ENCODE results near the gene MBNL2. TPM values are rescaled to one million over a fixed set of nuclear protein-coding genes. Genes with fewer than 3 reads are reported as not detected.

MBNL2 gene
- total and polyA plus RNA-seq, 2 of the 13 experiments (the other 11 are each of a cell fraction or from before 2014, with no cell fraction given) = 30.8 to 59.0 TPM

GRCh38 chr13:97274829-97275649 lies 52.9 kb downstream of the MBNL2 start (continued):
- TF ChIP-seq ZBTB40 (IDR thresholded peaks at IDR 0.05) (no peak), ZBTB40 (CRISPR knock-in tag; IDR thresholded peaks at IDR 0.05) (no peak), MYNN (CRISPR knock-in tag; IDR thresholded peaks at IDR 0.05; ENCODE audit: low read depth) (no peak), RBAK (CRISPR knock-in tag; IDR thresholded peaks at IDR 0.05) (no peak), ZNF276 (CRISPR knock-in tag; IDR thresholded peaks at IDR 0.05; ENCODE audit: low read depth) (no peak), NCOA1 (CRISPR knock-in tag; IDR thresholded peaks at IDR 0.05) (no peak), HOXD1 (CRISPR knock-in tag; IDR thresholded peaks at IDR 0.05) (no peak; the same call in 1 of the 2 replicates), NPAS2 (CRISPR knock-in tag; IDR thresholded peaks at IDR 0.05; ENCODE audit: borderline replicate concordance) (no peak), THYN1 (CRISPR knock-in tag; IDR thresholded peaks at IDR 0.05; ENCODE audit: borderline replicate concordance, low read depth) (no peak), ZNF543 (CRISPR knock-in tag; IDR thresholded peaks at IDR 0.05) (no peak), ZNF704 (CRISPR knock-in tag; IDR thresholded peaks at IDR 0.05; ENCODE audit: borderline replicate concordance) (no peak), ZC3H13 (CRISPR knock-in tag; IDR thresholded peaks at IDR 0.05) (no peak), ZFP36 (IDR thresholded peaks at IDR 0.05; ENCODE audit: borderline replicate concordance, low read depth, low read length, partially characterized antibody) (no peak), SNAPC2 (CRISPR knock-in tag; IDR thresholded peaks at IDR 0.05) (no peak)
- TF ChIP-seq, protein P1, sequence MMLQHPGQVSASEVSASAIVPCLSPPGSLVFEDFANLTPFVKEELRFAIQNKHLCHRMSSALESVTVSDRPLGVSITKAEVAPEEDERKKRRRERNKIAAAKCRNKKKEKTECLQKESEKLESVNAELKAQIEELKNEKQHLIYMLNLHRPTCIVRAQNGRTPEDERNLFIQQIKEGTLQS (CRISPR knock-in tag; IDR thresholded peaks at IDR 0.05) = peak; percentile 75
